ENCODE data around the gene MCHR1. TPM values are rescaled to one million over a fixed set of nuclear protein-coding genes. Genes with fewer than 3 reads are reported as not detected.
A peak's percentile ranks its signal among the peaks of the same experiment; 100 is the strongest.

Gene MCHR1
- total and polyA plus RNA-seq, 9 of the 15 experiments (the other 6 are each of a cell fraction or from before 2014, with no cell fraction given), result 0.03 to 0.50 TPM; not detected in 7

DNA sequence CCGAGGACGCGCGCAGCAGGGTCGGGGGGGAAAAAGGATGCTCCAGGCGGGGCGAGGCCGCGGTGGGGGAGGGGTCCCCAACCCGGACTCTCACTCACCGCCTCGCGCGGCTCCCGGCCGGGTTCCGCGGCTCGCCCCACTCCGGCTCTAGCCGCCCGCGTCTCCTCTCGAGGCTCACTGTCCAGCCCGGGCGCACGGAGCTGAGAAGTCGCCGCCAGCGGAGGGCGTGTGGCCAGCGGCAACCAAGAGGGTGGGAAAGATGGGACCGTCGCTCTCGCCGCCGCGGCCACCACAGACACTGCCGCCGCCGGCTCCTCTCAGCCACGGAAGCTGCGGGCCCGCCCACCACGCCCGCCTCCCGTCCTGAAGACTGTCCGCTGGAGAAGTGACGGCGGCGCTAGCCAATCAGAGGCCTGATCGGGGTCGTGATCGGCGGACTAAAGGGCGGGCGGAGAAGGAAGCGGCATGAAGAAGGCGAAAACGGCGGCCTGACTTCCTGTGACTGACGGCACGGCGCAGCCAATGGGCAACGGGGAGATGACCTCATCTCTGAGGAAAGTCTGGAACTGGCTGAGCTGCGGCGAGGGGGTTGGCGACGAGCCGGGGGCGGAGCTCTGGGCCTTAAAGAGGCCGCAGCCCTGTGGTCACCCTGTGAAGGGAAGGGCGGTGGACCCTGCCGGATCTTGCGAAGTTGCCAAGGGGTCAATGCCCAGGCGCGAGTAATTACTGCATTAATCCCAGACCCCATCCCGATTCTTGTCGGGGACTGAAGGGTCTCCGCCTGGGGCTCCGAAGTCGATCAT, 42.7 kb upstream of the MCHR1 start, which contains the start of gene MRTFA (continued):
- TF ChIP-seq, protein P1, sequence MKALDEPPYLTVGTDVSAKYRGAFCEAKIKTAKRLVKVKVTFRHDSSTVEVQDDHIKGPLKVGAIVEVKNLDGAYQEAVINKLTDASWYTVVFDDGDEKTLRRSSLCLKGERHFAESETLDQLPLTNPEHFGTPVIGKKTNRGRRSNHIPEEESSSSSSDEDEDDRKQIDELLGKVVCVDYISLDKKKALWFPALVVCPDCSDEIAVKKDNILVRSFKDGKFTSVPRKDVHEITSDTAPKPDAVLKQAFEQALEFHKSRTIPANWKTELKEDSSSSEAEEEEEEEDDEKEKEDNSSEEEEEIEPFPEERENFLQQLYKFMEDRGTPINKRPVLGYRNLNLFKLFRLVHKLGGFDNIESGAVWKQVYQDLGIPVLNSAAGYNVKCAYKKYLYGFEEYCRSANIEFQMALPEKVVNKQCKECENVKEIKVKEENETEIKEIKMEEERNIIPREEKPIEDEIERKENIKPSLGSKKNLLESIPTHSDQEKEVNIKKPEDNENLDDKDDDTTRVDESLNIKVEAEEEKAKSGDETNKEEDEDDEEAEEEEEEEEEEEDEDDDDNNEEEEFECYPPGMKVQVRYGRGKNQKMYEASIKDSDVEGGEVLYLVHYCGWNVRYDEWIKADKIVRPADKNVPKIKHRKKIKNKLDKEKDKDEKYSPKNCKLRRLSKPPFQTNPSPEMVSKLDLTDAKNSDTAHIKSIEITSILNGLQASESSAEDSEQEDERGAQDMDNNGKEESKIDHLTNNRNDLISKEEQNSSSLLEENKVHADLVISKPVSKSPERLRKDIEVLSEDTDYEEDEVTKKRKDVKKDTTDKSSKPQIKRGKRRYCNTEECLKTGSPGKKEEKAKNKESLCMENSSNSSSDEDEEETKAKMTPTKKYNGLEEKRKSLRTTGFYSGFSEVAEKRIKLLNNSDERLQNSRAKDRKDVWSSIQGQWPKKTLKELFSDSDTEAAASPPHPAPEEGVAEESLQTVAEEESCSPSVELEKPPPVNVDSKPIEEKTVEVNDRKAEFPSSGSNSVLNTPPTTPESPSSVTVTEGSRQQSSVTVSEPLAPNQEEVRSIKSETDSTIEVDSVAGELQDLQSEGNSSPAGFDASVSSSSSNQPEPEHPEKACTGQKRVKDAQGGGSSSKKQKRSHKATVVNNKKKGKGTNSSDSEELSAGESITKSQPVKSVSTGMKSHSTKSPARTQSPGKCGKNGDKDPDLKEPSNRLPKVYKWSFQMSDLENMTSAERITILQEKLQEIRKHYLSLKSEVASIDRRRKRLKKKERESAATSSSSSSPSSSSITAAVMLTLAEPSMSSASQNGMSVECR (CRISPR knock-in tag; IDR thresholded peaks at IDR 0.05), result peak; percentile 81
- peak; percentile 29 for TF ChIP-seq PHF20 (IDR thresholded peaks at IDR 0.05; ENCODE audit: partially characterized antibody)
- no peak for TF ChIP-seq CTCFL (IDR thresholded peaks at IDR 0.05; ENCODE audit: borderline replicate concordance, insufficient read depth, low read depth, low read length, poor library complexity, severe bottlenecking)
- TF ChIP-seq L3MBTL2 (IDR thresholded peaks at IDR 0.05), result 0 out of 2 replicates have a peak, but pooled peaks have one; percentile 57
- peak; percentile 97 for TF ChIP-seq POLR2G (IDR thresholded peaks at IDR 0.05; ENCODE audit: low read depth, low read length)
- TF ChIP-seq SPI1 (IDR thresholded peaks at IDR 0.05; ENCODE audit: borderline replicate concordance, low read depth, low read length), result peak; percentile 24; the same call in 1 of the 2 replicates
- TF ChIP-seq CEBPZ (IDR thresholded peaks at IDR 0.05; ENCODE audit: borderline replicate concordance, low read depth, low read length), result peak; percentile 86; the same call in 1 of the 2 replicates
- TF ChIP-seq TAF1 (IDR thresholded peaks at IDR 0.05; ENCODE audit: control insufficient read depth, extremely low read depth, insufficient read depth, low read length, severe bottlenecking), result peak; percentile 78
- peak in 1 of 2 experiments; percentile 56; a peak in 1 of 4 replicates for TF ChIP-seq NONO (IDR thresholded peaks at IDR 0.05; ENCODE audit: low read depth in 2 of 2, low read length in 1 of 2)
- no peak for TF ChIP-seq NR2C2 (CRISPR knock-in tag; IDR thresholded peaks at IDR 0.05)
- peak; percentile 50 for TF ChIP-seq NR2C2 (tag; IDR thresholded peaks at IDR 0.05)
- TF ChIP-seq FIP1L1 (IDR thresholded peaks at IDR 0.05; ENCODE audit: low read depth, low read length, poor library complexity, severe bottlenecking), result peak; percentile 45
- TF ChIP-seq EP300 (IDR thresholded peaks at IDR 0.05; ENCODE audit: low read length), result 0 out of 2 replicates have a peak, but pooled peaks have one; percentile 3
- peak; percentile 77 for TF ChIP-seq SP1 (CRISPR knock-in tag; IDR thresholded peaks at IDR 0.05)
- TF ChIP-seq ESRRA (IDR thresholded peaks at IDR 0.05; ENCODE audit: borderline replicate concordance, low read depth), result peak; percentile 49; the same call in 1 of the 2 replicates

All from K562 (cell line).